Erythroblast (primary cell): ENCODE results near the gene DRICH1.
"Not testable (repeated sequence)": the region's sequence is repeated elsewhere in the genome, so short reads cannot be mapped to it uniquely, and the experiment has no call there.

ENCODE experiments used
- GATA1 ChIP-seq: IDR thresholded peaks from 2 replicates; pipeline ENCODE4 v1.6.1; 2011; ENCODE audit warnings: low read depth, mild to moderate bottlenecking, control low read depth, low read length, moderate library complexity
- POLR2A ChIP-seq: IDR thresholded peaks from 2 replicates; pipeline ENCODE4 v1.6.1; 2011; ENCODE audit warnings: mild to moderate bottlenecking, low read length

- TF ChIP-seq POLR2A, GATA1: not testable (repeated sequence)
Measured at GRCh38 chr22:23595904-23596303, 36.2 kb downstream of the DRICH1 start.
